Activated CD8-positive, alpha-beta T cell treated with anti-CD3 and anti-CD28 coated beads, Interleukin-2, amount 10 ng/mL, durations not matched to agents 7 days and 5 days (primary cell): Measurements from ENCODE around the gene SCARB1. TPM values are rescaled to one million over a fixed set of nuclear protein-coding genes. Genes with fewer than 3 reads are reported as not detected.
"Not testable (repeated sequence)": the region's sequence is repeated elsewhere in the genome, so short reads cannot be mapped to it uniquely, and the experiment has no call there.

ENCODE experiments used
- ATAC-seq: fragments of 150-1000 bp; cut with Tn5 transposase; one replicate; pipeline ENCODE4 v1.10.0; 2021; ENCODE audit warnings: moderate library complexity
- CTCF ChIA-PET: fragments of 350-600 bp; sonication (Branson Sonifier 250); formaldehyde crosslinking; loops from one replicate; lab custom pipeline; 2021; ENCODE audit warnings: antibody characterized with exemption; lab: Charles Lee
- POLR2A ChIA-PET: fragments of 350-600 bp; sonication (Branson Sonifier 250); formaldehyde crosslinking; loops from one replicate; lab custom pipeline; 2021; ENCODE audit warnings: antibody characterized with exemption; lab: Charles Lee
- DNase-seq: peaks from one replicate; pipeline ENCODE4 v3.0.0-alpha.2; 2020
- H3K27ac Mint-ChIP-seq: one replicate; pipeline ENCODE4 v1.8.0; 2021; ENCODE audit warnings: mild to moderate bottlenecking, mixed read lengths
- H3K27me3 Mint-ChIP-seq: one replicate; pipeline ENCODE4 v1.8.0; 2021; ENCODE audit warnings: low read depth, mixed read lengths
- H3K36me3 Mint-ChIP-seq: one replicate; pipeline ENCODE4 v1.8.0; 2021; ENCODE audit warnings: low read depth, mixed read lengths
- H3K4me1 Mint-ChIP-seq: one replicate; pipeline ENCODE4 v1.8.0; 2021; ENCODE audit warnings: low read depth, mixed read lengths
- H3K4me3 Mint-ChIP-seq: one replicate; pipeline ENCODE4 v1.8.0; 2021; ENCODE audit warnings: mild to moderate bottlenecking, mixed read lengths
- H3K9me3 Mint-ChIP-seq: one replicate; pipeline ENCODE4 v1.8.0; 2022; ENCODE audit warnings: mixed read lengths; ENCODE audit not compliant: insufficient read depth
- total RNA-seq, 2 experiments: library from RNA; stranded (reverse); gene quantifications; one replicate each; pipeline ENCODE4 v1.2.3, GENCODE V29; 2021

The SCARB1 gene
- 10 to 100 TPM; 12.5 to 14.6 TPM for total RNA-seq

- Mint-ChIP-seq H3K36me3 (no peaks in the 10 kb centered on the region), H3K27me3 (no peaks in the 10 kb centered on the region), H3K27ac (peak within 1 kb of the TSS; percentile 93), H3K4me1 (peaks cover 42% of the 10 kb centered on the region), H3K4me3 (peak within 1 kb of the TSS; percentile 77), H3K9me3 (no peaks in the 10 kb centered on the region)
- ATAC-seq (peak; percentile 87), DNase-seq (peak; percentile 86)
- POLR2A ChIA-PET, result interaction anchor here (0.9 to 1.0 kb wide), 2 partner anchors 51 to 89 kb away, joined by 3 read pairs; partner anchors contain the start of gene UBC
- CTCF ChIA-PET, result interaction anchor here (0.7 to 1.9 kb wide), 2 partner anchors 43 kb away, joined by 3 to 7 read pairs; no protein-coding TSS in a partner anchor
These were observed at the start of gene SCARB1 for GRCh38 chr12:124863416-124864325. Gene SCARB1, minus strand, starts transcription at chr12:124863864. Its CDS starts 144 bp downstream, at chr12:124863720.

GRCh38 chr12:124912529-124913287 is 49.0 kb upstream of the SCARB1 start:
- ChIA-PET POLR2A (interaction anchor here (0.7 to 2.2 kb wide), 3 partner anchors 26 to 473 kb away, joined by 3 to 93 read pairs (median 3); no protein-coding TSS in a partner anchor), CTCF (interaction anchor here (16.8 kb wide), 1 partner anchor 27 kb away, joined by 391 read pairs; no protein-coding TSS in a partner anchor)
- DNase-seq, ATAC-seq, H3K27me3 Mint-ChIP-seq, H3K9me3 Mint-ChIP-seq: not testable (repeated sequence)
- H3K36me3 Mint-ChIP-seq, result peaks cover 42% of the 10 kb centered on the region
- H3K4me3 Mint-ChIP-seq, result peak overlapping the region; percentile 99
- H3K4me1 Mint-ChIP-seq, result peaks cover 63% of the 10 kb centered on the region
- peak overlapping the region; percentile 13 for H3K27ac Mint-ChIP-seq

- not testable (repeated sequence) for ATAC-seq, H3K9me3 Mint-ChIP-seq, H3K27me3 Mint-ChIP-seq, DNase-seq
- Mint-ChIP-seq H3K4me3 (peak overlapping the region; percentile 34), H3K36me3 (peaks cover 42% of the 10 kb centered on the region), H3K4me1 (peaks cover 56% of the 10 kb centered on the region), H3K27ac (peak overlapping the region; percentile 10)
- POLR2A ChIA-PET, result interaction anchor here (1.0 to 2.2 kb wide), 8 partner anchors 10 to 440 kb away, joined by 3 to 12 read pairs (median 5); no protein-coding TSS in a partner anchor
- CTCF ChIA-PET, result interaction anchor here (1.8 to 8.0 kb wide), 2 partner anchors 9 to 28 kb away, joined by 6 to 199 read pairs; no protein-coding TSS in a partner anchor
These were observed 47.9 kb upstream of the SCARB1 start for GRCh38 chr12:124911521-124911920.

- ATAC-seq, result no peak
- ChIA-PET CTCF (interaction anchor here (1.0 to 8.0 kb wide), 3 partner anchors 9 to 29 kb away, joined by 3 to 199 read pairs (median 6); no protein-coding TSS in a partner anchor), POLR2A (interaction anchor here (0.6 to 2.4 kb wide), 14 partner anchors 9 to 439 kb away, joined by 3 to 12 read pairs (median 5); no protein-coding TSS in a partner anchor)
- peak overlapping the region; percentile 25 for H3K27ac Mint-ChIP-seq
- H3K4me1 Mint-ChIP-seq, result peaks cover 55% of the 10 kb centered on the region
- no peak for DNase-seq
- peaks cover 42% of the 10 kb centered on the region for H3K36me3 Mint-ChIP-seq
- no peaks in the 10 kb centered on the region for H3K27me3 Mint-ChIP-seq
- H3K9me3 Mint-ChIP-seq, result no peaks in the 10 kb centered on the region
- H3K4me3 Mint-ChIP-seq, result peak overlapping the region; percentile 34
These were observed 47.2 kb upstream of the SCARB1 start for GRCh38 chr12:124910561-124911478.

- ChIA-PET POLR2A (interaction anchor here (0.7 to 2.4 kb wide), 9 partner anchors 8 to 438 kb away, joined by 3 to 12 read pairs (median 4); no protein-coding TSS in a partner anchor), CTCF (interaction anchor here (1.0 to 8.0 kb wide), 4 partner anchors 8 to 30 kb away, joined by 3 to 199 read pairs (median 4); no protein-coding TSS in a partner anchor)
- Mint-ChIP-seq H3K27me3 (no peaks in the 10 kb centered on the region), H3K4me3 (peak overlapping the region; percentile 2), H3K4me1 (peaks cover 49% of the 10 kb centered on the region), H3K27ac (peak overlapping the region; percentile 25), H3K9me3 (no peaks in the 10 kb centered on the region), H3K36me3 (peaks cover 42% of the 10 kb centered on the region)
- DNase-seq (no peak), ATAC-seq (no peak)
These were observed 46.3 kb upstream of the SCARB1 start for GRCh38 chr12:124909831-124910560.

- Mint-ChIP-seq H3K4me1 (peaks cover 33% of the 10 kb centered on the region), H3K27ac (peak overlapping the region; percentile 1), H3K9me3 (no peaks in the 10 kb centered on the region), H3K4me3 (no peak overlapping the region), H3K27me3 (no peaks in the 10 kb centered on the region), H3K36me3 (peaks cover 16% of the 10 kb centered on the region)
- peak; percentile 96 for DNase-seq
- CTCF ChIA-PET, result interaction anchor here (0.6 to 8.0 kb wide), 45 partner anchors 11 to 1654 kb away, joined by 3 to 199 read pairs (median 4); partner anchors contain the start of genes AACS, BRI3BP, SCARB1 and UBC
- peak; percentile 59 for ATAC-seq
- POLR2A ChIA-PET, result interaction anchor here (0.6 to 2.0 kb wide), 4 partner anchors 9 to 189 kb away, joined by 3 to 12 read pairs (median 6); no protein-coding TSS in a partner anchor
These were observed 43.1 kb upstream of the SCARB1 start for GRCh38 chr12:124906606-124907261.

GRCh38 chr12:124904306-124905098 is 40.8 kb upstream of the SCARB1 start:
- H3K36me3 Mint-ChIP-seq, result no peaks in the 10 kb centered on the region
- H3K4me1 Mint-ChIP-seq, result peaks cover 12% of the 10 kb centered on the region
- POLR2A ChIA-PET, result no interaction called here
- H3K9me3 Mint-ChIP-seq, result no peaks in the 10 kb centered on the region
- peaks cover 3% of the 10 kb centered on the region for H3K27me3 Mint-ChIP-seq
- H3K4me3 Mint-ChIP-seq, result no peak overlapping the region
- ATAC-seq (no peak), DNase-seq (no peak)
- H3K27ac Mint-ChIP-seq, result no peak overlapping the region
- CTCF ChIA-PET, result interaction anchor here (2.6 to 8.0 kb wide), 4 partner anchors 13 to 35 kb away, joined by 7 to 199 read pairs (median 52); partner anchors contain the start of gene UBC

GRCh38 chr12:124902916-124903315 is 39.3 kb upstream of the SCARB1 start:
- no peaks in the 10 kb centered on the region for H3K9me3 Mint-ChIP-seq
- DNase-seq, result no peak
- no peak overlapping the region for H3K4me3 Mint-ChIP-seq
- CTCF ChIA-PET, result interaction anchor here (2.6 kb wide), 1 partner anchor 37 kb away, joined by 10 read pairs; no protein-coding TSS in a partner anchor
- no peak overlapping the region for H3K27ac Mint-ChIP-seq
- POLR2A ChIA-PET, result interaction anchor here (0.8 to 1.8 kb wide), 2 partner anchors 8 to 112 kb away, joined by 3 to 8 read pairs; no protein-coding TSS in a partner anchor
- peaks cover 23% of the 10 kb centered on the region for H3K4me1 Mint-ChIP-seq
- H3K36me3 Mint-ChIP-seq, result no peaks in the 10 kb centered on the region
- peaks cover 3% of the 10 kb centered on the region for H3K27me3 Mint-ChIP-seq
- no peak for ATAC-seq
